Adrenal gland (tissue), 12 donors: ENCODE measurements around the gene RCAN1. TPM values are rescaled to one million over a fixed set of nuclear protein-coding genes. Genes with fewer than 3 reads are reported as not detected.
A peak's percentile ranks its signal among the peaks of the same experiment; 100 is the strongest.

Experiments used
- DNase-seq, 7 donors: peaks; one replicate each; pipeline ENCODE4 v3.0.0-alpha.2; 2019 to 2020
- H3K27ac ChIP-seq, 5 donors: fragments of 200-600 bp; sonication (generic) in 4 of 5; 1 replicate in 3 of 5; 2 replicates in 2 of 5; pipeline versions ENCODE4 v1.5.1 to v1.8.0; 2016 to 2020; ENCODE audit warnings: mild to moderate bottlenecking in 1 of 5
- H3K27me3 ChIP-seq: fragments of 200-600 bp; 2 replicates; pipeline ENCODE4 v1.8.0; 2021
- H3K36me3 ChIP-seq, 2 donors: fragments of 200-600 bp; replicated peaks in 1 of 2; 1 replicate in 1 of 2; 2 replicates in 1 of 2; pipeline versions ENCODE4 v1.5.1 to v1.8.0; 2018 to 2022
- H3K4me1 ChIP-seq, 2 donors: fragments of 200-600 bp; replicated peaks in 1 of 2; 1 replicate in 1 of 2; 2 replicates in 1 of 2; pipeline versions ENCODE4 v1.5.1 to v1.8.0; 2018 to 2021
- H3K4me3 ChIP-seq, 4 donors: fragments of 200-600 bp; sonication (generic) in 3 of 4; one replicate each; pipeline ENCODE4 v1.5.1; 2016 to 2018
- H3K9me3 ChIP-seq, 3 donors: fragments of 200-600 bp; sonication (generic) in 1 of 3; replicated peaks in 1 of 3; 1 replicate in 2 of 3; 2 replicates in 1 of 3; pipeline versions ENCODE4 v1.5.1 to v1.8.0; 2016 to 2021
- POLR2A ChIP-seq, 2 donors: fragments of 450-650 bp; IDR thresholded peaks; one replicate each; pipeline ENCODE4 v1.6.1; 2017; ENCODE audit warnings: antibody characterized with exemption in 2 of 2, mild to moderate bottlenecking in 2 of 2, moderate library complexity in 1 of 2
- WGBS, 4 donors: extraction: QIAGEN DNeasy Blood & Tissue Kit in 2 of 4; methylation state at CpG; one replicate each; pipeline versions ENCODE4 v1.1.5 to v1.1.7; 2013 to 2017; 5-methylcytosine and 5-hydroxymethylcytosine counted together
- intact Hi-C, 2 donors: fragments of 100-400 bp; cut with DNase I; formaldehyde crosslinking; loops; one replicate each; pipeline versions ENCODE4 v1.14.1 to v1.15.0; 2022 to 2023
- polyA plus RNA-seq, 3 donors: library from polyadenylated mRNA; stranded (reverse); fragments of 200-250 nt in 2 of 3; fragments of 350-450 nt in 1 of 3; fragmentation: Illumina TruSeq in 1 of 3; extraction: RNeasy Lipid Tissue Mini Kit (QIAGEN cat#74804) in 1 of 3; gene quantifications; one replicate each; pipeline ENCODE4 v1.2.3, GENCODE V29; 2013 to 2014
- total RNA-seq, 9 donors: library from RNA; depleted of rRNA in 4 of 9; stranded (reverse); fragments of >200 nt in 4 of 9; fragments of 120-200 nt in 1 of 9; fragmentation: NEBNext Ultra II Directional in 1 of 9; extraction: Animal tissue kit (Norgen Biotek cat#: 25700) in 1 of 9; gene quantifications; one replicate each; pipeline versions ENCODE4 v1.1.0 to v1.2.4, GENCODE V29; 2013 to 2023
- TF ChIP-seq, protein P1 (sequence below), 6 experiments: fragments of 450-650 bp in 4 of 6; fragments of 200-600 bp in 2 of 6; sonication (generic) in 1 of 6; IDR thresholded peaks; 1 replicate in 5 of 6; 2 replicates in 1 of 6; pipeline versions ENCODE4 v1.5.1 to v1.8.0; 2016 to 2021; ENCODE audit warnings: antibody characterized with exemption in 6 of 6, mild to moderate bottlenecking in 2 of 6, moderate library complexity in 1 of 6
- donor health status: healthy with polysubstance abuse.
- donor health status: Bipolar disorder and iron deficiency.
- donor health status: DM: yes; HTN: yes; CAD: no.
- donor health status: DM: no; HTN: no; CAD: no.
- donor health status: DM: no; HTN: no; CAD: no.
- donor health status: DM: yes; HTN: yes; CAD: no.

Gene RCAN1
- total and polyA plus RNA-seq, 12 donors = 11.5 to 74.4 (median 23.4) TPM

DNA sequence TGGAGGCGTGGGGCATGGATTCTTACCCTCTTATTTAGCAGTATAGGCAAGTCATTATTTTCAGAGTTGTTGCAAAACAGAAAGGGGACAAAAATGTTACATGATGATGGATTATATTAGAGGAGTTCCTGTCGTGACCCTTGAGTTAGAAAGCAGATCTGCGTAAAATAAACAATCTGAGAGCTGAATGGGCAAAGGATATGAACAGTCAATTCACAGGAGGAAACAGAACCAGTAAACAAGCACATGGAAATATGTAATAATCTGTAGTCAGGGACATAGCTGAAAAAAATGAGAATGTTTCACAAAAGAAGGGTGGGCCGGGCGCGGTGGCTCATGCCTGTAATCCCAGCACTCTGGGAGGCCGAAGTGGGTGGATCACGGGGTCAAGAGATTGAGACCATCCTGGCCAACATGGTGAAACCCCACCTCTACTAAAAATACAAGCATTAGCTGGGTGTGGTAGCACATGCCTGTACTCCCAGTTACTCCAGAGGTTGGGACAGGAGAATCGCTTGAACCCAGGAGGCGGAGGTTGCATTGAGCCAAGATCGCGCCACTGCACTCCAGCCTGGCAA, 20.9 kb downstream of the RCAN1 start:
- TF ChIP-seq, protein P1, sequence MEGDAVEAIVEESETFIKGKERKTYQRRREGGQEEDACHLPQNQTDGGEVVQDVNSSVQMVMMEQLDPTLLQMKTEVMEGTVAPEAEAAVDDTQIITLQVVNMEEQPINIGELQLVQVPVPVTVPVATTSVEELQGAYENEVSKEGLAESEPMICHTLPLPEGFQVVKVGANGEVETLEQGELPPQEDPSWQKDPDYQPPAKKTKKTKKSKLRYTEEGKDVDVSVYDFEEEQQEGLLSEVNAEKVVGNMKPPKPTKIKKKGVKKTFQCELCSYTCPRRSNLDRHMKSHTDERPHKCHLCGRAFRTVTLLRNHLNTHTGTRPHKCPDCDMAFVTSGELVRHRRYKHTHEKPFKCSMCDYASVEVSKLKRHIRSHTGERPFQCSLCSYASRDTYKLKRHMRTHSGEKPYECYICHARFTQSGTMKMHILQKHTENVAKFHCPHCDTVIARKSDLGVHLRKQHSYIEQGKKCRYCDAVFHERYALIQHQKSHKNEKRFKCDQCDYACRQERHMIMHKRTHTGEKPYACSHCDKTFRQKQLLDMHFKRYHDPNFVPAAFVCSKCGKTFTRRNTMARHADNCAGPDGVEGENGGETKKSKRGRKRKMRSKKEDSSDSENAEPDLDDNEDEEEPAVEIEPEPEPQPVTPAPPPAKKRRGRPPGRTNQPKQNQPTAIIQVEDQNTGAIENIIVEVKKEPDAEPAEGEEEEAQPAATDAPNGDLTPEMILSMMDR (IDR thresholded peaks at IDR 0.05) = no peak
- no peak for TF ChIP-seq POLR2A (IDR thresholded peaks at IDR 0.05)
- intact Hi-C loops = no loop called here
- whole genome bisulfite sequencing, 4 donors = 74 to 83% (median 81%) methylated on average over 12 of the region's 12 CpGs

DNA sequence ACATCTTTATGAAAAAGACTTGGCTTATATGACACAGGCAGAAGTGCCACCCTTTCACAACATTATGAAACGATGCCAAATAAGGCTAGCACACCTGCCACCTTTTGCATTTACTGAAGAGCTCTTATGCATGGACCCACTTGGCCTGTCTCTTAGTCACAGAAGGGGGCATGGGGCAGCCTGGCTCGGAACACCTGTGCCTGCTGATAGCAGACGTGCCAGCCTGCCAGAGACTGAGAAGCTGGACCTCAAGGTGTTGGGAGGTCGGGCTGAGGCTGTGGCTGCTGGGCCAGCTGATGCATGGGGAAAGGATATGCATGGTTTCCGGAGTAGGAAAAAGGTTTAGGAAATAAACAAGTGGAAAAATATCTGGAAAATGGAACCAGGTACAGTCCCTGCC, 21.5 kb downstream of the RCAN1 start:
- WGBS, 4 donors = 69 to 99% (median 84%) methylated on average over 5 of the region's 5 CpGs
- no peak overlapping the region for H3K27ac ChIP-seq
- TF ChIP-seq, protein P1 (IDR thresholded peaks at IDR 0.05) = no peak
- no peak for TF ChIP-seq POLR2A (IDR thresholded peaks at IDR 0.05)
- no peak overlapping the region for H3K4me3 ChIP-seq
- H3K4me1 ChIP-seq = peaks cover 8 to 24% of the 10 kb centered on the region in 2 donors
- no peaks in the 10 kb centered on the region for H3K36me3 ChIP-seq
- intact Hi-C loops = no loop called here
- no peaks in the 10 kb centered on the region for H3K27me3 ChIP-seq
- no peaks in the 10 kb centered on the region for H3K9me3 ChIP-seq
- no peak for DNase-seq

More for the DNA sequence above, 20.9 kb downstream of the RCAN1 start:
- DNase-seq = no peak
- Histone ChIP-seq H3K36me3 (no peaks in the 10 kb centered on the region), H3K4me1 (peaks cover 8 to 26% of the 10 kb centered on the region in 2 donors), H3K9me3 (no peaks in the 10 kb centered on the region), H3K27ac (peak overlapping the region in 1 of 5 donors; percentile 25), H3K27me3 (no peaks in the 10 kb centered on the region), H3K4me3 (no peak overlapping the region)

GRCh38 chr21:34592120-34592955, 22.6 kb downstream of the RCAN1 start:
- no peak for TF ChIP-seq POLR2A (IDR thresholded peaks at IDR 0.05)
- TF ChIP-seq, protein P1 (IDR thresholded peaks at IDR 0.05) = no peak
- peaks cover 0 to 2% (median 0%) of the 10 kb centered on the region in 3 donors for H3K9me3 ChIP-seq
- intact Hi-C loops = no loop called here
- no peaks in the 10 kb centered on the region for H3K27me3 ChIP-seq
- no peaks in the 10 kb centered on the region for H3K36me3 ChIP-seq
- WGBS, 4 donors = 52 to 66% (median 55%) methylated on average over 17 of the region's 17 CpGs
- H3K4me1 ChIP-seq = peaks cover 8 to 24% of the 10 kb centered on the region in 2 donors
- peak overlapping the region in 1 of 5 donors; percentile 4 for H3K27ac ChIP-seq
- DNase-seq = peak in 6 of 7 donors; percentile 33 to 70 (median 60)
- H3K4me3 ChIP-seq = peak overlapping the region in 1 of 4 donors; percentile 23

DNA sequence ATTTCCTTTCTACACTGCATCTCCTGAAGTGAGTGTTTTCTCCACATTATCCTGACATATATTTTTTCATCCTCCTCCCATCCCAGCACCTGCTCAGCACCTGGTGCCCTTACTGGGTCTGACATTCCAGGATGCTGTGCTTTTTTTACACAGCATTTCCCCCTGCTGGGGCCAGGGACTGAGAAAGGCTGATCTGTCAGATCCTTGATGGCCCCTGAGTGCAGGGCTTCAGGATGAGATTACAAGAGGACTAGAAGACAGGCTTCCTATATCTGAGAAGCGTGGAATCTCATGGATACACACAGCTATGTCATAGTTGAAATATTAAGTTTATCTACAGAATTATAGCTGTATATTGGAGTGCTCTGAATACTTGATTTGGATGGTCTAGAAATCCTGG, 24.4 kb downstream of the RCAN1 start:
- TF ChIP-seq, protein P1 (IDR thresholded peaks at IDR 0.05) = no peak
- no peak for TF ChIP-seq POLR2A (IDR thresholded peaks at IDR 0.05)
- DNase-seq = no peak
- intact Hi-C loops = no loop called here
- Histone ChIP-seq H3K4me1 (peaks cover 8 to 21% of the 10 kb centered on the region in 2 donors), H3K27ac (no peak overlapping the region), H3K27me3 (no peaks in the 10 kb centered on the region), H3K9me3 (peaks cover 0 to 8% (median 0%) of the 10 kb centered on the region in 3 donors), H3K4me3 (no peak overlapping the region), H3K36me3 (no peaks in the 10 kb centered on the region)
- 97 to 100% (median 100%) methylated on average over 1 of the region's 1 CpG for WGBS, 4 donors
